HG03108 (cell line): ENCODE results near the gene TBR1.

Experiments used
- ATAC-seq: cut with Tn5 transposase; IDR thresholded peaks from one replicate; pipeline ENCODE4 v1.9.1; 2021; ENCODE audit warnings: moderate library complexity; ENCODE audit not compliant: unreplicated experiment

The TBR1 gene

GRCh38 chr2:161426922-161427663 is 11.0 kb downstream of the TBR1 start:
- no peak for ATAC-seq

- no peak for ATAC-seq
Observed at GRCh38 chr2:161427664-161428587, 11.8 kb downstream of the TBR1 start.

- no peak for ATAC-seq
Observed at GRCh38 chr2:161430386-161430785, 14.3 kb downstream of the TBR1 start.

- ATAC-seq, result no peak
Observed at GRCh38 chr2:161432107-161432506, 16.0 kb downstream of the TBR1 start.

- ATAC-seq, result no peak
Observed at GRCh38 chr2:161434118-161434517, 18.0 kb downstream of the TBR1 start.

- no peak for ATAC-seq
Observed at GRCh38 chr2:161436411-161436810, 20.3 kb downstream of the TBR1 start.

- ATAC-seq, result no peak
Observed at GRCh38 chr2:161438598-161438997, 22.5 kb downstream of the TBR1 start.

- no peak for ATAC-seq
Observed at GRCh38 chr2:161445097-161445496, 29.0 kb downstream of the TBR1 start.

GRCh38 chr2:161448431-161448830 is 32.3 kb downstream of the TBR1 start:
- no peak for ATAC-seq

GRCh38 chr2:161471631-161472030 is 55.5 kb downstream of the TBR1 start:
- ATAC-seq, result no peak

- ATAC-seq, result no peak
Observed at GRCh38 chr2:161474920-161475319, 58.8 kb downstream of the TBR1 start.
